Measurements from ENCODE around the gene KAT6B. TPM values are rescaled to one million over a fixed set of nuclear protein-coding genes. Genes with fewer than 3 reads are reported as not detected.

KAT6B gene
- total RNA-seq, 1 experiment from 2014 or later, result 14.9 TPM

- Mint-ChIP-seq H3K27ac (ENCODE audit: unreplicated experiment) (no peak overlapping the region), H3K27me3 (ENCODE audit: insufficient read depth, unreplicated experiment) (no peaks in the 10 kb centered on the region), H3K36me3 (ENCODE audit: insufficient read depth, unreplicated experiment) (no peaks in the 10 kb centered on the region), H3K9me3 (ENCODE audit: unreplicated experiment) (no peaks in the 10 kb centered on the region), H3K4me3 (ENCODE audit: unreplicated experiment) (no peak overlapping the region), H3K4me1 (ENCODE audit: low read depth, unreplicated experiment) (no peaks in the 10 kb centered on the region)
- intact Hi-C loops (cut with micrococcal nuclease; ENCODE audit: unreplicated experiment), result no loop called here
- Histone ChIP-seq H3K9me3 (no peaks in the 10 kb centered on the region), H3K36me3 (ENCODE audit: control insufficient read depth, insufficient read depth, low read length) (no peaks in the 10 kb centered on the region; the same call in 1 of the 2 replicates), H3K4me1 (peaks cover 3% of the 10 kb centered on the region; the same call in 1 of the 2 replicates), H3K27me3 (replicated peaks; ENCODE audit: control insufficient read depth, insufficient read depth, low read length) (no peaks in the 10 kb centered on the region), H3K4me3 (ENCODE audit: low read depth, low read length) (no peak overlapping the region)
- no peak for TF ChIP-seq CTCF (IDR thresholded peaks at IDR 0.05; ENCODE audit: insufficient read depth in 1 of 2, low read depth in 1 of 2, low read length in 1 of 2, severe bottlenecking in 1 of 2, unreplicated experiment in 1 of 2)
- ChIA-PET CTCF (no interaction called here), POLR2A (no interaction called here)
- BruUV-seq (replicated peaks), result no TSS peak
- no peak for DNase-seq
Observed at GRCh38 chr10:74896788-74897527, 70.6 kb downstream of the KAT6B start.

- no TSS peak for BruUV-seq (replicated peaks)
- H3K4me3 Mint-ChIP-seq (ENCODE audit: unreplicated experiment), result no peak overlapping the region
- POLR2A ChIA-PET, result no interaction called here
Observed at GRCh38 chr10:74898201-74898976, 72.0 kb downstream of the KAT6B start.

More at GRCh38 chr10:74898201-74898976, 72.0 kb downstream of the KAT6B start:
- intact Hi-C loops (cut with micrococcal nuclease; ENCODE audit: unreplicated experiment), result no loop called here
- Mint-ChIP-seq H3K36me3 (ENCODE audit: insufficient read depth, unreplicated experiment) (no peaks in the 10 kb centered on the region), H3K27ac (ENCODE audit: unreplicated experiment) (no peak overlapping the region), H3K27me3 (ENCODE audit: insufficient read depth, unreplicated experiment) (no peaks in the 10 kb centered on the region), H3K9me3 (ENCODE audit: unreplicated experiment) (no peaks in the 10 kb centered on the region), H3K4me1 (ENCODE audit: low read depth, unreplicated experiment) (no peaks in the 10 kb centered on the region)
- H3K4me3 ChIP-seq (ENCODE audit: low read depth, low read length), result no peak overlapping the region
- H3K27me3 ChIP-seq (replicated peaks; ENCODE audit: control insufficient read depth, insufficient read depth, low read length), result no peaks in the 10 kb centered on the region
- no peak for DNase-seq
- no peaks in the 10 kb centered on the region for H3K9me3 ChIP-seq
- no peak for TF ChIP-seq CTCF (IDR thresholded peaks at IDR 0.05; ENCODE audit: insufficient read depth in 1 of 2, low read depth in 1 of 2, low read length in 1 of 2, severe bottlenecking in 1 of 2, unreplicated experiment in 1 of 2)
- H3K36me3 ChIP-seq (ENCODE audit: control insufficient read depth, insufficient read depth, low read length), result no peaks in the 10 kb centered on the region
- peaks cover 3% of the 10 kb centered on the region; the same call in 1 of the 2 replicates for H3K4me1 ChIP-seq
- CTCF ChIA-PET, result no interaction called here
